ENCODE results near the gene HOMER2.
A peak's percentile ranks its signal among the peaks of the same experiment; 100 is the strongest.
"Not testable (repeated sequence)": the region's sequence is repeated elsewhere in the genome, so short reads cannot be mapped to it uniquely, and the experiment has no call there.

The HOMER2 gene

DNA sequence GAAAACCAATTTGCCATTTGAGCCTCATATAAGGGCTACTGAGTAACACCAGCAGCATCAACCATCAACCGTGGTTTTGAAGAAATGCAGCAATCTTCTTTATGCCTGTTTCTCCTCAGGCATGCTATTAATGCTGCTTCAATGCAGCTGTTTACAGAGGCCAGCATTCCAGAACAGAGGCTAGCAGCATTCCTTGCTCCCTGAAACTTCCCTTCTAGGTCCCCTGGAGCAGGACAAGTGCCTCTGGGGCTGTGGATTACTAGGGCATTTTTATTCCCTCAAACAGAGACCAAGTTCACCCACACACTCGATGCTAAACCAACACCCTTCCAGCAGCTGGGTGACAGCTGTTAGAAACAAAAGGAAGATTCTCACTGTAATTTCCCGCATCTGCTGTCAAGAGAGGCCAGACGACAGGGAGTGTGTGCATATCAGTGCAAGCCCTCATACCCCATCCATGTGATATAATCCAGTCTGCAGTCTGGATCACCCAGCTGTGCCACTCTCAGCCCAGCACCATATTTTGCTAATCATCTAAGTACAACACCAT lies 57.5 kb downstream of the HOMER2 start:
- peak; percentile 7 for DNase-seq (ENCODE audit: low read depth)

DNA sequence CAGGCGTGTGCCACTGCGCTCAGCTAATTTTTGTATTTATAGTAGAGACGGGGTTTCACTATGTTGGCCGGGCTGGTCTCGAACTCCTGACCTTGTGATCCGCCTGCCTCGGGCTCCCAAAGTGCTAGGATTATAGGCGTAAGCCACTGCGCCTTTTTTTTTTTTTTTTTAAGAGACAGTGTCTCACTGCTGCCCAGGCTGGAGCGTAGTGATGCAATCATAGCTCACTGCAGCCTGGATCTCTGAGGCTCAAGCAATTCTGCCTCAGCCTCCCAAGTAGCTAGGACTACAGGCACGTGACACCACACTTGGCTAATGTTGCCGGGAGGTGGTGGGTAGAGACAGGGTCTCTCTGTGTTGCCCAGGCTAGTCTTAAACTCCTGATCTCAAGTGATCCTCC lies 59.0 kb downstream of the HOMER2 start:
- DNase-seq (ENCODE audit: low read depth) = peak; percentile 3

DNA sequence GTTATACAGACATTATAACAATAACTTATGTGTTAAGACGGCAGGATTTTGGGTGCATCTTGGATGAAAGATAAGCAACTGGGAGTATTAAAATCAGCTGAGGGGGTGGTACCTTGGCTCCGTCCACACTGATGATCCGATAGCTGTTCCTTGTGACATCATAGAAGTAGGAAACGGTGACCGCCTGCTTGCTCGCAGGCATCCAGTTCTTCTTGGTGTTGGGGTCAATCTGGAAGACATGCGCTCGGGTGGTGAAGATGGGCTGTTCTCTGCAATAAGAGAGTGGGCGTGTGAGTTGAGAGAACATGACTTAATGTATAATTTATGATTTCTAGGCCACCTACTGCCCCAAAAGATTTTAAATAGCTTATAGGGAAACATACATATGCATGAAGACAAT lies 59.9 kb downstream of the HOMER2 start:
- no peak for DNase-seq (ENCODE audit: low read depth)

DNA sequence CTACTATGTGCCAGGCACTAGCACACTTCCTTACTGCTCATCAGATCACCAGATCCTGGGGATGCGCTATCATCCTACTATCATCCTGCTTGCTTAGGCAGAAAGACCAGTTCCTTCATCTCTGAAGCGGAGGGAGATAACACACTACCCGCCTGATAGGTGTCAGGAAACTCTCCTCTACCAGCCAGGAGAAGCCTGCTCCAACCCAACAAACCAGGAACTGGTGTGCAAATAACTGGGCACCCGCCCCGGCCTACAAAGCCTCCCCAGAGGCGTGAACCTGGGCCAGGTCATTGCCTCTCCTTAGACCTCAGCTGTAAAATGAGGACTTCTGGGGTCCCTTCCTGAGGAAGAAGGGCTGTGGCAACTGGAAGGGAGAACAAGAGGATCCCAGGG lies 61.5 kb downstream of the HOMER2 start:
- DNase-seq (ENCODE audit: low read depth) = no peak

DNA sequence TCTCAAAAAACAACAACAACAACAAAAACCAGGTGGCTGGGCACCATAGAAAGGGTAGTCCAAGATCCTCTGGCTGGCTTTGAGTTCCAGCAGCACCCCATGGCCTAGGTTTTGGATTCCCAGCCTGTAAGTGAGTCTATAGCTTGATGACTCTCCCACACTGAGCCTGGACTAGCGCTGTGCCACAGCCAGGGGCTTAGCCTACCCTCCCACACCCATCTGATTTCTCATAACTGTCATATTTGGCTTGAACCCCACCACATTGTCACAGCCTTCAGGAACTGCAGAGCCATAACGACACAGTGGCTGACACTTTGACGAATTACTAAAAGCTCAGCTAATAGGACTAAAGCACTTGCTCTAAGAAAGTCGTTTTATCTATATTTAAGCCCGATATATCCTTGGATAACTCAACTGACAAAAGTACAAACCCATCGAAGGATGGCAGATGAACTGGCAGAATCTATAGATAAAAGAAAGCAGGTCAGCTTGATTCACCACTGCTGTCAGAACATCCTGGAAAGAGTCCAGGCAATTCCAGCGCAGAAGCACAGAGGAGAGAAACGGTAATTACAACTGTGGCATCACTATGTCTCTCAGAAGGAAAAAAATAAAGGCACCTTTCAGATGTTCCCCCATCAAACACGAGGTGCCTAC lies 62.1 kb downstream of the HOMER2 start:
- peak; percentile 45 for DNase-seq (ENCODE audit: low read depth)

DNA sequence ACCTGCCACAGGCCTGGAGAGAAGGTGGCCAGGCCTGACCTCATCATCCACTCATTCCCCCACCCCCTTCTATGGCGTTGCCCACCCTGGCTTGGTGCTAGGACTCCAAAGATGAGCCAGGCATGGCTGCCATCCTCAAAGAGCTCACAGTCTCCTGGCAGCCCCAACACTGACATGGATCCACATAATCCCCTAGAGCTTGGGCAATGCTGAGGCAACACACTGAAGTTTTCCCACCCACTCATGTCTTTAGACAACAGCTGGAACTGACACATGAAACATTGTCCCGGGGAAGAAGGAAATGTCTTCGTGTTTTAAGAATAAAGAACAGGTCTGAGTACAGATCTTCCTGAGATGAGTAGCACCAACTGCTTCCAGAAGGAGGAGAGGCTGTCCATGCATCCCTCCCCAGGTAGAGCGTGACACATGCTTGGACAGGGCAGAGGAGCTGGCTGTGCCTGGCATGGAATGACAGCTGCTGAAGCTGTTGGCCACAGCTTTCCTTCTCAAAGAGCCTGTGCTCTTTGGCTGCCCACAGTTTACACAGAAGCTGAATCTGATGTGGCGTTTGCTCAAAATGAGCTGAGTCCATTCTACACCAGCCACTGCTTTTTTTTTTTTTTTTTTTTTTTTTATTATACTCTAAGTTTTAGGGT lies 70.1 kb downstream of the HOMER2 start:
- no peak for DNase-seq (ENCODE audit: low read depth)

DNA sequence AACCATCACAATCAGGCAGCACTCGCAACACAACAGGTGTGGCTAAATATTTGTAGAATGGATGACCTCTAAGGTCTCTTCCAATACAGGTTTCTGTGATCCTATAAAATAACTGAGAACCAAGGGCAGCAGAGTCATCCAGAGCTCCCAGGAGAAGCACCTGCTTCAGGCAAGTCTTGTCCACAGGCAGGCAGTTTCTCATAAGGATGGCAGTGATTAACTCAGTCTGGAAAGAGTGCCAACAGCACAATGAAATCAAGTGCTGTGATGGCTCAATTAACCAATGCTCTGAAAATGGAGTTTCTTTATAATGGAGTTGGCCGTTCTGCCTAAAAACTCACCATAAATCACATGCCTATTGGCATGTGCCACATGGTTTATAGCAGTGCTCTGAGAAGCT lies 70.8 kb downstream of the HOMER2 start:
- DNase-seq (ENCODE audit: low read depth) = no peak

DNA sequence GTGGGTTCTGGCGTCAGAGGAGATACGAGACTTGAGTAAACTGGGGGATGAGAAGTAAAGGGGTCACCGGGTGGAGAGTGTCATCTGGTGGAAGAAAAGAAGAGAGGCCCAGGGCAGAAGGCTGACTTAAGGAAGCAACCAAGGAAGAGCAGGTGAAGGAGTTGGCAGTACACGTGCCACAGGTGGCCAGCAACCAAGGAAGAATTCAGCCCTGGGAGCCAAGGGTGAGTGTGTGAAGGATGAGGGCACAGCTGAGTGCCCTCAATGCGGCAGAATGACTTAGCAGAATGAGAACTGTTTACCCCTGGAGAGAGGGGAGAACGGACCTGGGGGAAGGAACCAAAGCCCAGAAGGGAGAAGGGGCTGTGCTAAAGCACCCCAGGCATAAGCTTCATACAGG lies 71.8 kb downstream of the HOMER2 start:
- no peak for DNase-seq (ENCODE audit: low read depth)

DNA sequence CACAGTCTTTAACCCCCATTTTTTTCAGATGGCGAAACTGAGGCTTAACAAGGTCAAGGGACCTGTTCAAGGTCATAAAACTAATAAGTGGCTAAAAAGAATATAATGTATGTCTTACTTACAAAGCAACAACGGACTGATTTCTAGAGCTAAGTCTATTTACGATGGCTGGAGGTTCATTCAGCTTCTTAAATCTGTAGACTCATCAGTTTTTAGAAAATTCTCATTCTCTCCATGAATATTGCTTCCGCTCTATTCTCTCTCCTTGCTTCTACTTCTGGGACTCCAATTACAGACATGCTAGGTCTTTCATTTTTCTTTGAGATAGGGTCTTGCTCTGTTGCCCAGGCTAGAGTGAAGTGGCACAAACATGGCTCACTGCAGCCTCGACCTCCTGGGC lies 74.2 kb downstream of the HOMER2 start:
- no peak for DNase-seq (ENCODE audit: low read depth)

DNA sequence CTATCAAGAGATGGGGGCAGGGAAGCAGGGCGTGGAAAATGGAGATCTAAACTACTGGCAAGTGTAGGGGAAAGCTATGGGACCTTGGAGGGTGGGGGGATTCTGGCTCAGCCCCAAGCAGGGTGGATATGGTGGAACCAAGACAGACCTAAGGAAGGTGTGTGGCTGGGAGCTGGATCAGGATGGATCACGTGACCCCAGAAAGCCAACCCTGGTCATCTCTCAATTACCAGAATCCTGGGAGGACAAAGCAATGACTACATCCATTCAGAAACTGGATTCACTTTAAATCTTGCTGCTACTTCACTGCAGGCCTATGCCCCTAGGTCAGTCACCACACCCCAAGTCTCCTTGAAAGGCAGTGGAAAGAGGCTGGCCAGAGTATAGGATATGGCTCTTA lies 74.7 kb downstream of the HOMER2 start:
- DNase-seq (ENCODE audit: low read depth) = no peak

DNA sequence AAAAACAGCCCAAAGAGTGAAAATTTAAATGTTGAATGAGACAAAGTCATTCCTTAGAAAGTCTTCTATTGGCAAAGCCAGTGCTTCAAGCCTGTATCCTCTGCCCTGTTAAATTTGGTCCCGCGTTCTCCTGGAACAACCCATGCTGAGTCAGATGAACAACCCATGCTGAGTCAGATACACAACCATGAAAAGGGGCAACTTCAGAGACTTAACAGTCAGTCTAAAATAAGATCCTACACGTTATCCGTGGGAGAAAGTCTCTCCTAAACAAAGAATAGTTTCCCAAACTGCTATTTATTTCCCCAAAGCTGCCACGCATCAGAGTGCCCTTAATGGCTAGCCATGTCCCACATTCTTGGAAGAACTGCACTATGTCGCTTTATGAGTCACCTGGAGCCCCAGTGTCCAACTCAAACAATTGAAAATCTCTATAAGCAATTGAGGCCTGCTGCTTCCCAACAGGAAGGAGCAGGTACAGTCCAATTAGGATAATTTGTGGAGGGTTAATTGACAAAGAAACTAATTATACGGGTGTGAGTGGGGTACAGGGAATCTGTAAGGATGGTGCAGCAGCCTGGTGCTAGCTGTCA lies 77.0 kb downstream of the HOMER2 start:
- no peak for DNase-seq (ENCODE audit: low read depth)

DNA sequence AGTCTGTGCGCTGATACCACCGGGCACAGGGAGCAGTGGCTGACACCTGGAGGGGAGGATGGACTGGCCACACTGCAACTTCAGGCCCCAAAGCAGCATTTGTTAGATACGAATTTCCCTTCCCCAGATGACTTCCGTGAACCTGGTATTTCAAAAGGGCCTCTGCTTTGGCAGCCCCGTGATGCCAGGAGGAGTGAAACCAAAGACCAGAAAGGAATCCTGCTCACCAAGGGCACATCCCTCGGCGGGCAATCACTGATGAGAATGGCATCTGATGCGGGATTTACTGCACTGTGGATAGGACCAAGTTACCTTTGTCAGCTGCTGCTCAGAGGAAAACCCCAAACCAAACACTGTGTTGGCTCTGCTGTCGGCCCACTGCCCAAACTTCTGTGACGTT lies 77.6 kb downstream of the HOMER2 start:
- DNase-seq (ENCODE audit: low read depth) = no peak

DNA sequence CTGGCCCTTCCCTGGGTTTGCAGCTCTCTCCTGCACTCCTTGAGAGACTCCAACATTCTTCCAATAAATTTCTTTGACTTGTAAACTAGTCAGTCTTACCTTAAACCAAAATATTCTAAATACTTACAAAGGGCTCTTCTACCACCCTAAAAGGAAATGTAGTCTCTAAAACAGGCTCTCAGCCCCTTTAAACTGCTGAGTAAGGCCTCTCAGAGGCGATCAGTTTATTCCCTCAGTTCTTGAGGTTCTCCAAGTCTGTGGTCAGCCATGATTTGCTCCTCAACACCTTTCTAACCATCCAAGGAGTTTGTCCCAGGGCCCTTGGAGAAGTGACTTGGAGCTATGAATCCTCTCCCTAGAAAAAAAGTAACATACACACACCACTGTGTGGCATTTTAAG lies 78.3 kb downstream of the HOMER2 start:
- DNase-seq (ENCODE audit: low read depth) = no peak

DNA sequence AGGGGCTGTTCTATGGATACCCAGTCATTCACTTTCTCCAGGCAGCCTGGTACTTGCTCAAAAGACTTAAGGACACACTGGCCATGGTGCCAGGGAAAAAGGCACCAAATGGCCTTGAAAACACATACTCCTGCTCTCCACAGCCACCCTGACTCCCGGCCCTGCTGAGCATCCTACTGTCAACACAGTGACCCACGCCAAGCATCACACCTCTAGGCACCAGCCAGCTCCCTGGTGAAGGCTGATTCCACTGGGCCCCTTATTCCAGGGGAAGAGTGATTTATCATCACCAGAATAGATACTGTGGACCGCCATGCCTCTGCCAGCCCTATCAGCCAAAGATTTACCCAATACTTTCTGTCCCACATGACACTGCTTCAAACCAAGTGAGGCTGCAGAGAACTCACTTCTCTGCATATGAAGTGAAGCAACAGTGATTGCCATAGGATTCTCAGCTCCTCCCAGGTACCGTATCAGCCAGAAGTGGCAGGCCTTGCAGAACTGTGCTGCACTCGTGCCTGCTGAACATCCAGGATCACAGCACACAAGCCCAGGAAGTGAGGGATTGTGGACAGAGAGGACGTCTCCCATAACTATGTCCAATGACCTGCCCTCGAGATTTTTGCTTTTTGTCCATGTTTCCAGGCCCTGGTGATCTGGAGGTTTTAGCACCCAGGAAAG lies 79.4 kb downstream of the HOMER2 start:
- no peak for DNase-seq (ENCODE audit: low read depth)

DNA sequence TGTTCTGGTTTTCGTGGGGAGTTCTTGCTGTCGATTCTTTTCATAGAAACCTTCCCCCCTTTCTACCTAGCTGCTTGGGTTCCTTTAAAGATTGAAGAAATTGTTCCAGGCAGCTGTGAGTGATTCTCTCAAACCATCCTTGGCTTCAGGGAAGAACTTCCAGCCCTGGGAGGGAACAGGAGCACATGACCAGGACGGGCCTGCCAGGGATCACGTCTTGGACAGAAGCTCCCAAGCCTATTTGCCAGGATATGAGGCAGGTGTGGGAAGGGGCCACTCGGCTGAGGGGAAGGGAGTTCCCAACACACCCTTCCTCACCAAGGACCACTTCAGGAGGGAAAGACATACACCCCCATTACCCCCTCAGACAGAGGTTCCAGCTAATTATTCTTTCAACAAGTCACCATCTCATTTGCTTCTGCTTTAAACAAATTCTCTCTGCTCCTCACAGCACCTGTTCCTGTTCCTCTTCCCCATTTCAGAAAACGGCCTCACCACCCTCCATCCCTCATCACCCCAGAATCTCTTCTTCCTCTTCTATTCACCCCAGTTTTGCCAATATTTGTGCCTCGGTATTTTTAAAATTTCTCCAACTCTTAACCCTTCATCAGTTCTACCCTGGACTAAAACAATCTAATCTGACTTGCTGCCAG lies 80.6 kb downstream of the HOMER2 start:
- no peak for DNase-seq (ENCODE audit: low read depth)

DNA sequence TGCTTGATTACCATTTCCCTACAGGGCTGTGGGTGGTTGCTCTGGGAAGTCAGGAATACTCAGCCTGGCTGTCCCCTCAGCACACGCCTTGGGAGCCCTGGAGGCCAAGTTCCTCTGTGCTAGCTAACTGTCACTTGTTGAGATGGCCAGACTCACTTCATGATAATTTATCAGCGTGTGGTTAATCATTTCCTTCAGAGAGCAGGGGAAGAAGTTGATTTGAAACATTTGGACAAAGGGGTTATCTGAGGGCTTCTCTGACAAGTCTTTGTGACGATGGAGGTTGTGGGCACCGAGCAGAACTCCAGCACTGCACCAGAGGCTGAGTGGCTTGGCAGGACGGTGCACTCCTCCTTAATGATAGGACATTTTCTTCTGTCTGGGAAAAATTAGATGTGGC lies 81.2 kb downstream of the HOMER2 start:
- DNase-seq (ENCODE audit: low read depth) = no peak

DNA sequence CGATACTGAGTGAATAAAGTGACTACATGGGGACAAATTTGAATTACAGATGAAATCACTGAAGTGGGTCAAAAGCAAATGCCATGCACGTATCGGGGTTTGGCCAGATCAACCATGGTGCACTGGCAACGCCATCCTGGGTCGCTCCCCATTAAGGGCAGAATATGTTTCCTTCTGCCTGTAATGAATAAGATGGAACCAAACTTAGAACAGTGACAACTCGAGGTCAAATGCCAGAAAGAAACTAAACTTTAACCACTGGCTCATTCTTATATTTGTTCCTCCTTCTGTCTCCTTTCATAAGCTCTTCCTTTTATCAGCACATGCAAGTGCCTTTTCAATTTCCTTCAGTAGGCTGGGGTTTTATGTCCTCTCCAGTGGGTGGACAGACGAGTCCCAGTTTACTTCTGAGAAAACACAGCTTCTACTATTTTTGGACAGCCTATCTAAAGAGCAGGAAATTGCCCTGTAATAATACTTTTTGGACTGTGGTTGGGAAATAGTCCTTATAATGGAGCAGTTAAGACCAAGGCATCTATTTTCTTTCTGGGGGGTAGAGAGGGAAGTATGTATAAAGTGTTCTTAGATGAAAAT lies 81.7 kb downstream of the HOMER2 start:
- no peak for DNase-seq (ENCODE audit: low read depth)

DNA sequence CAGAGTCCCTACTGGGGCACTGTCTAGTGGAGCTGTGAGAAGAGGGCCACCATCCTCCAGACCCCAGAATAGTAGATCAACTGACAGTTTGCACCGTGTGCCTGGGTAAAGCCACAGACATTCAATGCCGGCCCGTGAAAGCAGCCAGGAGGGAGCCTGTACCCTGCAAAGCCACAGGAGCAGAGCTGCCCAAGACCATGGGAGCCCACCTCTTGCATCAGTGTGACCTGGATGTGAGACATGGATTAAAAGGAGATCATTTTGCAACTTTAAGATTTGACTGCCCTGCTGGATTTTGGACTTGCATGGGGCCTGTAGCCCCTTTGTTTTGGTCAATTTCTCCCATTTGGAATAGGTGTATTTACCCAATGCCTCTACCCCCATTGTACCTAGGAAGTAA lies 86.5 kb downstream of the HOMER2 start:
- not testable (repeated sequence) for DNase-seq (ENCODE audit: low read depth)

DNA sequence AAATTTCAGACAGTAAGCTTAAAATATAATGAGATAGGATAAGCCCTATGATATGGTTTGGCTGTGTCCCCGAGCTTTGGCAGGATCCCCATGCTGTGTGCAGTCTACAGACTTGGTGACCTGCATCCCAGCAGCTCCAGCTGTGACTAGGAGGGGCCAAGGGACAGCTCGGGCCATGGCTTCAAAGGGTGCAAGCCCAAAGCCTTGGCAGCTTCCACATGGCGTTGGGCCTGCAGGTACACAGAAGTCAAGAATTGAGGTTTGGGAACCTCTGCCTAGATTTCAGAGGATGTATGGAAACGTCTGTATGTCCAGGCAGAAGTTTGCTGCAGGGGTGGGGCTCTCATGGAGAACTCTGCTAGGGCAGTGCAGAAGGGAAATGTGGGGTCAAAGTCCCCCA lies 86.9 kb downstream of the HOMER2 start:
- DNase-seq (ENCODE audit: low read depth) = not testable (repeated sequence)

DNA sequence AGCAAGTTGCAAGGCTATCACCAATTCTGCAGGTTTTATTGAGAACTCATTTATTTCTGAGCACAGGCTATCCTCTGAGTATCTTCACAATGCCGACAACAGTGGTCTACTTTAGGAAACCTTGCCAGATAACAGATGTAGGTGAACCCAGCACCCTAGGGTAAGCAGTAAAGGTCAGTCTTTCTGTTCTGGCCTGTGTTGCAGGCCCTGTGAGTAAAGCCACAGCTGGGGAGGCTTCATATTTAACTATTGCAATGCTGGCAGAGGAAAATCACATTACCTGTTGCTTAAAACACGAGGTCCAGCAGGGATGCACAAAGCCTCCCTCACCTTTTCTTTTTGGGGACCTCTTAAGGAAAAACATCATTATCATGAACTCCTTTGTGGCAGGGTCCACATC lies 87.6 kb downstream of the HOMER2 start:
- DNase-seq (ENCODE audit: low read depth) = no peak

DNA sequence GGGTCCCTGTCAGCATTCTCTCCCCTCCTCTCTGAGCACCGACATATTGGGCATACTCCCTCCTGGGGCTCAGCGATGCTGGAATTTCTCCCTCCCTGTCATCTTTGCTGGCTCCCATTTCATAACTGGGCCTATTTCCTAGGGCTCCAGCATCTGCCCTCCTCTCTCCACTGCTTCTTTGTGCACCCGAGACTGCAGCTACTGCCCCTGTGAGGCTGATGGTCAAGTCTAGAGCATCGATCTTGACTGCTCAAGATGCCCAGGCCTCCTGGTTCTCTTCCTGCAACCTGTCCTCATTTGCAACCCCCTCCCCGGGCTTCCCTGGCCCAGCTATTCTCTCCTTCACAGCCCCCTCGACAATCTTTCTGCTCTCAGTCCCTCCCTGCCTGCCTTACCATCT lies 89.6 kb downstream of the HOMER2 start:
- DNase-seq (ENCODE audit: low read depth) = no peak

DNA sequence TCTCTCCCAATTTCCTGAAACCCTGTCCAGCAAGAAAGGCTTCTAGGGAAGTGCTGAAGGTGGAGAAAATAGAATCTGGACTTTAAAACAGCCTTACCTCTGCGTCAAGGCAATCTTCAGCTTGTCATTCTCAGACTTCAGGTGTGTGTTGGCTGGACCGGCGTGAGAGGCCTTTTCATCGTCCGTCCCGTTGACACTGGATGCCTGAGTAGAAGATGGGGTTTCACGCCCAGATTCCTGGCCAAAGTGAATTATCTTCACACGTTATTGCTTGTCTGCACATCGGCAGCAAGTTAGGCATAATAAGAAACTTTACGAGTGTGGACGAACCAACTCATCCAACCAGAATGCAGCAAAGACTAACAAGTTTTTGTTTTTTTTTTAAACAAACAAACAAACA lies 93.6 kb downstream of the HOMER2 start:
- no peak for DNase-seq (ENCODE audit: low read depth)

Data from amniotic epithelial cell (primary cell).